Fibroblast of lung (primary cell): Measurements from ENCODE around the gene DCPS.

Experiments used
- EZH2 ChIP-seq: IDR thresholded peaks from 2 replicates; pipeline ENCODE4 v1.5.1; 2012; ENCODE audit warnings: low read length, control low read depth, mild to moderate bottlenecking; ENCODE audit errors: missing control alignments
- TF ChIP-seq, protein P1 (sequence below), 2 donors: IDR thresholded peaks in 1 of 2; conservative IDR thresholded peaks in 1 of 2; 1 replicate in 1 of 2; 2 replicates in 1 of 2; pipeline ENCODE4 v1.5.1; 2011 to 2012; ENCODE audit warnings: low read length in 2 of 2, control low read depth in 1 of 2, inconsistent platforms in 1 of 2, low read depth in 1 of 2, mild to moderate bottlenecking in 1 of 2

DNA sequence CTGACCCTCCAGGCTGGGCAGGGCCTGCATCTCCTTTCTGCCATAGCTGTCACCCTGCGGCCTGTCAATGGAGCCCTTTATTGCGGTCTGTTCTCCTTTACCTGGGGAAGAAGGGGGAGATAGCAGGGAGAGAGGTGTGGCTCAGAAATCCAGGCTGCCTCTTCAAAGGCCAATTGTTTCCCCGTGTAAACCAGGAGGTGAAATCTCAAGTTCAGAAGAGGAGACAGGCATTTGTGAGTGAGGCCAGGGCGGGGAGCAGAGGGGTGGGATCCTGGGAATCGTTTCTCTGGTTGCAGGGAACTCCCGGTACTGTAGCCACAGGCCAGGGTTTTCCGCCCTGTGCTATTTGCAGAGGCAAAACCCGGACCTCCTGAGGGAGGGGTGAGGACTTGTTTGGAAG, 9.1 kb downstream of the DCPS start:
- TF ChIP-seq EZH2 = no peak
- TF ChIP-seq, protein P1, sequence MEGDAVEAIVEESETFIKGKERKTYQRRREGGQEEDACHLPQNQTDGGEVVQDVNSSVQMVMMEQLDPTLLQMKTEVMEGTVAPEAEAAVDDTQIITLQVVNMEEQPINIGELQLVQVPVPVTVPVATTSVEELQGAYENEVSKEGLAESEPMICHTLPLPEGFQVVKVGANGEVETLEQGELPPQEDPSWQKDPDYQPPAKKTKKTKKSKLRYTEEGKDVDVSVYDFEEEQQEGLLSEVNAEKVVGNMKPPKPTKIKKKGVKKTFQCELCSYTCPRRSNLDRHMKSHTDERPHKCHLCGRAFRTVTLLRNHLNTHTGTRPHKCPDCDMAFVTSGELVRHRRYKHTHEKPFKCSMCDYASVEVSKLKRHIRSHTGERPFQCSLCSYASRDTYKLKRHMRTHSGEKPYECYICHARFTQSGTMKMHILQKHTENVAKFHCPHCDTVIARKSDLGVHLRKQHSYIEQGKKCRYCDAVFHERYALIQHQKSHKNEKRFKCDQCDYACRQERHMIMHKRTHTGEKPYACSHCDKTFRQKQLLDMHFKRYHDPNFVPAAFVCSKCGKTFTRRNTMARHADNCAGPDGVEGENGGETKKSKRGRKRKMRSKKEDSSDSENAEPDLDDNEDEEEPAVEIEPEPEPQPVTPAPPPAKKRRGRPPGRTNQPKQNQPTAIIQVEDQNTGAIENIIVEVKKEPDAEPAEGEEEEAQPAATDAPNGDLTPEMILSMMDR (conservative IDR thresholded peaks at IDR 0.05 in 1 of 2, IDR thresholded peaks at IDR 0.05 in 1 of 2; ENCODE audit: low read depth in 1 of 2, low read length in 2 of 2) = no peak
